SK-N-SH (cell line): ENCODE measurements around the gene UQCRC1.

Source experiments
- CTCF ChIP-seq: fragments of 200-600 bp; sonication (generic); IDR thresholded peaks from 2 replicates; pipeline ENCODE4 v1.6.1; 2017; ENCODE audit warnings: antibody characterized with exemption, mild to moderate bottlenecking, moderate library complexity
- EP300 ChIP-seq, 2 experiments: IDR thresholded peaks; 2 replicates each; pipeline versions ENCODE4 v1.4.0 to v1.6.1; 2012; ENCODE audit warnings: borderline replicate concordance in 1 of 2, low read depth in 1 of 2, low read length in 1 of 2
- MEF2A ChIP-seq: IDR thresholded peaks from 2 replicates; pipeline ENCODE4 v1.4.0; 2012; ENCODE audit warnings: low read depth, borderline replicate concordance

- no peak for TF ChIP-seq CTCF
- TF ChIP-seq MEF2A, result no peak
- no peak for TF ChIP-seq EP300 (IDR thresholded peaks at IDR 0.05; ENCODE audit: borderline replicate concordance in 1 of 2, low read depth in 1 of 2, low read length in 1 of 2)
Observed at GRCh38 chr3:48592519-48593087, 16.8 kb downstream of the UQCRC1 start.
